Transverse colon (tissue), 4 donors: Measurements from ENCODE around the gene DLK2.
A peak's percentile ranks its signal among the peaks of the same experiment; 100 is the strongest.

Experiments used
- CTCF ChIP-seq, 5 experiments: fragments of 200-600 bp in 3 of 5; fragments of 450-650 bp in 2 of 5; sonication (generic) in 3 of 5; IDR thresholded peaks; 1 replicate in 2 of 5; 2 replicates in 3 of 5; pipeline ENCODE4 v1.5.1; 2016 to 2017; ENCODE audit warnings: antibody characterized with exemption in 5 of 5, inconsistent platforms in 3 of 5, mild to moderate bottlenecking in 2 of 5, moderate library complexity in 1 of 5
- POLR2A ChIP-seq: fragments of 450-650 bp; IDR thresholded peaks from one replicate; pipeline ENCODE4 v1.6.1; 2016; ENCODE audit warnings: antibody characterized with exemption, mild to moderate bottlenecking, moderate library complexity
- POLR2AphosphoS5 ChIP-seq, 3 donors: sonication (generic); formaldehyde crosslinking; IDR thresholded peaks; one replicate each; pipeline ENCODE4 v1.6.1; 2016; ENCODE audit warnings: antibody characterized with exemption in 3 of 3

- TF ChIP-seq POLR2A (no peak), CTCF (IDR thresholded peaks at IDR 0.05) (no peak), POLR2AphosphoS5 (IDR thresholded peaks at IDR 0.05) (peak in 1 of 3 donors; percentile 59)
Measured at GRCh38 chr6:43426928-43427405, 28.4 kb downstream of the DLK2 start.
